HuH-7 (cell line): ENCODE measurements around the gene EGLN2.
"Not testable (repeated sequence)": the region's sequence is repeated elsewhere in the genome, so short reads cannot be mapped to it uniquely, and the experiment has no call there.

ENCODE experiments used
- DNase-seq: peaks from one replicate; pipeline ENCODE4 v3.0.0; 2011; ENCODE audit warnings: low spot score

EGLN2 gene

DNA sequence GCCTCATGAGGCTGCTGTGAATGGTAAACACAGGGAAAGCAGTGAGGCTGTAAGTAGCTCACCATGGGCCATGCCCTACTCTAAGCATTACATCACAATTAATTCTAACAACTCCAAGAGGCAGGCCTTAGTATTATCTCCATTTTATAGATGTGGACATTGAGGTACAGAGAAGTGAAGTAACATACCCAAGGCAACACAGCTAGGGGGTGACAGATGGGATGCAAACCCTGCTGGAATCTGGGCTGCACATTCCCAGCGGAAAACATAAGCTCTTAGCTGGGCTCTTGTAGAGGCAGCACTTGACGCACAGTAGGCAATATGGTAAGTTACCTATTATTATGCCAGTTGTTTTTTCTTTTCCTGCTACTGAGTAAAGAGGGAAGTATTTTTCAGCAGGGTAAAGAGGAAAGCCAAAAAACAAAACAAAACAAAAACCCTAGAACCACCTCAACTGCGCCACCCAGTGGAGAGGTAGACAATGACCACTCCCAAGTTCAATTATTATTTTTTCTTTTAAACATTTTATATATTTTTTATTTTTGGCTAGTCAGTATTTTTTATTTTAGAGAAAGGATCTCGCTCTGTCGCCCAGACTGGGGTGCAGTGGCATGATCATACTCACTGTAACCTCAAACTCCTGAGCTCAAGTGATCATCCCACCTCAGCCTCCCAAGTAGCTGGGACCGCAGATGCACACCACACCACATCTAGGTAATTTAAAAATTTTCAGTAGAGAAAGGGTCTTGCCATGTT lies 20.7 kb downstream of the EGLN2 start:
- not testable (repeated sequence) for DNase-seq

DNA sequence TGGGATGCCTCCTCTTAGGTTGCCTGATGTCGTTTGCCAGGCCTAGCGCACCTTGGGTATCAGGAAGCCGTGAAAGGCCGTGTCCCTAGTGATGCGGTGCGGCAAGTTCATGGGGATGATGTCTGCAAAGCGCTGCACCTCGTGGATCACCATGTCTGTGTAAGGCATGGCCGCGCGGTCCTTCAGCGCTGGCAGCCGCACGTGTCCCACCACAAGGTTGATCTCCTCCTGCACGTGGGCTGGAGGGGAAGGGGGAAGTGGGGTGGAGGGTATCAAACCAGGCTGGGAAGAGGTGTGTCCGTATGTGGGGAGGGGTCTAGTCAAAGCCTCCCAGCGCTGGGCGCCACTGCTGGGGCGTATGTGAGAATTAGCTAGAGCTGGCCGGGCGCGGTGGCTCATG lies 23.2 kb downstream of the EGLN2 start:
- no peak for DNase-seq

DNA sequence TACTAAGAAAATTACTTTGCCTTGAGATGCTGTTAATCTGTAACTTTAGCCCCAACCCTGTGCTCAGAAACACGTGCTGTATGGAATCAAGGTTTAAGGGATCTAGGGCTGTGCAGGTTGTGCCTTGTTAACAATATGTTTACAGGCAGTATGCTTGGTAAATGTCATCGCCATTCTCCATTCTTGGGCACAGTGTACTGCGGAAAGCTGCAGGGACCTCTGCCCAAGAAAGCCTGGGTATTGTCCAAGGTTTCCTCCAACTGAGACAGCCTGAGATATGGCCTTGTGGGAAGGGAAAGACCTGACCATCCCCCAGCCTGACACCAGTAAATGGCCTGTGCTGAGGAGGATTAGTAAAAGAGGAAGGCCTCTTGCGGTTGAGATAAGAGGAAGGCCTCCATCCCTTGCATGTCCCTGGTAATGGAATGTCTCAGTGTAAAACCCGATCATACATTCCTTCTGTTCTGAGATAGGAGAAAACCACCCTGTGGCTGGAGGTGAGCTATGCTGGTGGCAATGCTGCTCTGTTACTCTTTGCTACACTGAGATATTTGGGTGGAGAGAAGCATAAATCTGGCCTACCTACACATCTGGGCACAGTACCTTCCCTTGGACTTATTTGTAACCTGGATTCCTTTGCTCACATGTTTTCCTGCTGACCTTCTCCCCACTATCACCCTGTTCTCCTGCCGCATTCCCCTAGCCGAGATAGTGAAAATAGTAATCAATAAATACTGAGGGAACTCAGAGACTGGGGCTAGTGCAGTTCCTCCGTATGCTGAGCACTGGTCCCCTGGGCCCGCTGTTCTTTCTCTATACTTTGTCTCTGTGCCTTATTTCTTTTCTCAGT lies 23.9 kb downstream of the EGLN2 start:
- DNase-seq, result not testable (repeated sequence)

DNA sequence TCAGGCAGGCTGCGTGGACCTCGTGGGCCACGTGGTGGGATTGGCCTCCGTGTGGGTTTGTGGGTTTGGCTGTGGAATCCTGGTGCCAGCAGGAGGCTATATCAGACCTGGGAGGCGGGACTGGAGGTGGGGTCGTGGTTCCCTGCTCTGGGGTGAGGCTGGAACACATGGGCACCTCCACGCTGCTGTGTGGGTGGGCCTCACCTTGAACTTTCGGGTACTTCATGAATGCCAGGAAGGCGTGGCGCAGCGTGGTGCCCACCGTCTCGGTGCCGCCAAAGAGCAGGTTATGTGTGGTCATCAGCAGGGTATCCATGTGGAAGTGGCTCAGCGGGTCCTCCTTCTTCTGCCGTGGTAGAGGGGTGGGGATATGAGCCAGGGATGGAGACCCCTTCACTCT lies 25.9 kb downstream of the EGLN2 start:
- DNase-seq, result not testable (repeated sequence)

DNA sequence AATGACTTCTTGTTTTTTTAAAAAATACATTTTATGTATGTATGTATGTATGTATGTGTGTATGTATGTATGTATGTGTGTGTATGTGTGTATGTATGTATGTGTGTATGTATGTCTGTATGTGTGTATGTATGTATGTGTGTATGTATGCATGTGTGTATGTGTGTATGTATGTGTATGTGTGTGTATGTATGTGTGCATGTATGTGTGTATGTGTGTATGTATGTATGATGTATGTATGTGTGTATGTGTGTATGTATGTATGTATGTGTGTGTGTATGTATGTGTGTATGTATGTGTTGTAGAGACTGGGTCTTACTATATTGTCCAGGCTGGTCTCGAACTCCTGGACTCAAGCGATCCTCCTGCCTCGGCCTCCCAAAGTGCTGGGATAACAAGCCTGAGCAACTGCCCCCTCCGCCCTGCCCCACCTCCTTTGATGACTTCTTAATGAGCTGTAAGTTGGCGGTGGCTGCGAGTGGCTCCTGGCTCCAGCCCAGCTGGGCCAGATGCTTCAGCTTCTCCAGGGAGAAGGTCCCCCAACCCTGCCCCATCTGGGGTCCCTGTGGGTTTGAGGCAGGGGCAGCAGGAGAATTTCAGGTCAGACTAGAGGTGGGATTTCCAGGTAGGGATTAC lies 26.6 kb downstream of the EGLN2 start:
- DNase-seq, result not testable (repeated sequence)

DNA sequence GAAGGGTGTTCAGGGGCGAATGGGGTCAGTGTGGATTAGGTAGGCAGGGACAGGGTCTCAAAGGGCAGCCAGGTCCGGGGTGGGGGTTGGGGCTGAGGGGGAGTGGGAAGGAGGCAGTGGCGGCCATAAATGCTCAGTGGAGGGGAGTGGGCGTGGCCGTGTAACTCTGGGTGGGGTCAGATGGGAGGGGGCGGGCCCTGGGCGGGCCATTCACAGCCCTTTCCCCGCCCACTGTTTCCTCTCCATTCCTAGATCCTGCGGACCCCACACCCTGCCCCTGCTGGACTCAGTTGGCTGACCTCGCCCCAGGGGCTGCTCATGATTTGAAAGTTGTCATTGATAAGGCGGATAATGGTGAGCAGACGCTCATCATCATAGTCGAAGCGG lies 27.3 kb downstream of the EGLN2 start:
- DNase-seq, result not testable (repeated sequence)

DNA sequence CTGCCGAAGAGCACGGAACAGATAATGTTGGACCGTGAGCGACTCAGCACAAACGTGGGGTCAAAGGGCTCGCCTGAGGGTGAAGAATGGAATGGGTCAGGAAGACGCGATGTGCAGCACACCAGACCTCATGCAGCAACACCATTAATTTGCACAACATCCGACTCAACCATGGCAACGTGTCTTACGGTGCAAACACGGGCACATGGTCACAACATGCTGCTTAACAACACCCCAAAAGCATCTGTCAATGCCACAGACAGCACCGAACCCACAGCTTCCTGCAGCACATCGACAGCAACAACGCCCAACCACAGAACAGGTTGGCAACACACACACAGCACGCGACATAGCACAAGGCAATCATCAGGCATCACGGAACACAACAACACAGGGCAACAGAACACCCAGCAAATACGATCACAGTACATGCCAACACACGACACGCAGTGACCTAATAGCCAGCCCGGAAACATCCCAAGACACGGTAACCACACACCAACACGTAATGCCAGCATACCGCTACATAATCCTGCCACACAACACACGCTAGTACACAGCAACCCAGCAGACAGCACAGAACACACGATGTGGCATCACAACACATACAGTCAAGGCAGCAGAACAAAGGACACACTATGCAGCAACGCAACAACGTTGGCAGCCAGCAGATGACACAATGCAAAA lies 27.9 kb downstream of the EGLN2 start:
- DNase-seq, result not testable (repeated sequence)

DNA sequence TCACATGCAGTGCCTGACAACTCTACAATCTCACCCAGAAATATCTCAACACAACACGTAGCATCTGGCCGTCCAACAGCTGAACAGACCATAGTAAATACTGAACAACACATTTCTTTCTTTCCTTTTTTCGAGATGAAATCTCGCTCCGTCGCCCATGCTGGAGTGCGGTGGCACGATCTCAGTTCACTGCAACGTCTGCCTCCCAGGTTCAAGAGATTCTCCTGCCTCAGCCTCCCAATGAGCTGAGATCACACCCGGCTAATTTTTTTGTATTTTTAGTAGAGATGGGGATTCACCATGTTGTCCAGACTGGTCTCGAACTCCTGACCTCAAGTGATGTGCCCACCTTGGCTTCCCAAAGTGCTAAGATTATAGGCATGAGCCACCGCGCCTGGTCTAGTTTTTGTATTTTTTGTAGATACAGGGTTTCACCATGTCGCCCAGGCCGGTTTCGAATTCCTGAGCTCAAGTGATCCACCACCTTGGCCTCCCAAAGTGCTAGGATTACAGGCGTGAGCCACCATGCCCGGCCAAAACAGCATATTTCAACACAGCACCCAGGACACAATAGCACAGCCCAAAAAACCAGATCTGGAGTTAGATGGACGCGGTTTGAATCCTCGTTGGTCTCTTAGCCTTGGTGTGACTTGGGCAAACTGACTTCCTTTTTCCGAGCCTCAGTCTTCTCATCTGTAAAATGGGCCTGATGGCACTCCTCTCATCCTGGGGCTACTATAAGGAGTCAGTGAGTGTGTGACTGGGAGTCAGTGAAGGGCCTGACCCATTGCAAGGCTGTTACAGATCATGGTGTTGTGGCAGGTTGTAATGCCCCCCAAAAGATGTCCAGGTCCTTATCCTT lies 28.6 kb downstream of the EGLN2 start:
- no peak for DNase-seq

DNA sequence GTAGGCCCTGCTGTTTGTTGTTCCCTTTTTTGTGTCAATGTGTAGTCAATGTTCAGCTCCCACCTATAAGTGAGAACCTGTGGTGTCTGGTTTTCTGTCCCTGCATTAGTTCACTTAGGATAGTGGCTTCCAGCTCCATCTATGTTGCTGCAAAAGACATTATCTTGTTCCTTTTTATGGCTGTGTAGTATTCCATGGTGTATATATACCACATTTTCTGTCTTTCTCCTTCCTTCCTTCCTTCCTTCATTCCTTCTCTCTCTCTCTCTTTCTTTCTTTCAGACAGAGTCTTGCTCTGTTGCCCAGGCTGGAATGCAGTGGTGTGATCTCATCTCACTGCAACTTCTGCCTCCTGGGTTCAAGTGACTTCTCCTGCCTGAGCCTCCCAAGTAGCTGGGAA lies 30.2 kb downstream of the EGLN2 start:
- DNase-seq, result no peak

DNA sequence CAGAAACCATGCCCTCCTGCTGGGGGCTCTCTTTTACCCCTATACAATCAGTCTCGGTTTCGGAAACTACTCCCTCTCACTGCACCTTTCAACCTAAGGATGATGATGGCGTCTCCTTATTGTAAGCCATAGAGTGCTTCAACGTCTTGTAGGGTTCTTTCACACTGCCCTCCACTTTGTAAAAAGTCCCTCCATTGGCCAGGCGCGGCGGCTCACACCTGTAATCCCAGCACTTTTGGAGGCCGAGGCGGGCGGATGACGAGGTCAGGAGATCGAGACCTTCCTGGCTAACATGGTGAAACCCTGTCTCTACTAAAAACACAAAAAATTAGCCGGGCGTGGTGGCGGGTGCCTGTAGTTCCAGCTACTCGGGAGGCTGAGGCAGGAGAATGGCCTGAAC lies 31.8 kb downstream of the EGLN2 start:
- DNase-seq, result not testable (repeated sequence)

DNA sequence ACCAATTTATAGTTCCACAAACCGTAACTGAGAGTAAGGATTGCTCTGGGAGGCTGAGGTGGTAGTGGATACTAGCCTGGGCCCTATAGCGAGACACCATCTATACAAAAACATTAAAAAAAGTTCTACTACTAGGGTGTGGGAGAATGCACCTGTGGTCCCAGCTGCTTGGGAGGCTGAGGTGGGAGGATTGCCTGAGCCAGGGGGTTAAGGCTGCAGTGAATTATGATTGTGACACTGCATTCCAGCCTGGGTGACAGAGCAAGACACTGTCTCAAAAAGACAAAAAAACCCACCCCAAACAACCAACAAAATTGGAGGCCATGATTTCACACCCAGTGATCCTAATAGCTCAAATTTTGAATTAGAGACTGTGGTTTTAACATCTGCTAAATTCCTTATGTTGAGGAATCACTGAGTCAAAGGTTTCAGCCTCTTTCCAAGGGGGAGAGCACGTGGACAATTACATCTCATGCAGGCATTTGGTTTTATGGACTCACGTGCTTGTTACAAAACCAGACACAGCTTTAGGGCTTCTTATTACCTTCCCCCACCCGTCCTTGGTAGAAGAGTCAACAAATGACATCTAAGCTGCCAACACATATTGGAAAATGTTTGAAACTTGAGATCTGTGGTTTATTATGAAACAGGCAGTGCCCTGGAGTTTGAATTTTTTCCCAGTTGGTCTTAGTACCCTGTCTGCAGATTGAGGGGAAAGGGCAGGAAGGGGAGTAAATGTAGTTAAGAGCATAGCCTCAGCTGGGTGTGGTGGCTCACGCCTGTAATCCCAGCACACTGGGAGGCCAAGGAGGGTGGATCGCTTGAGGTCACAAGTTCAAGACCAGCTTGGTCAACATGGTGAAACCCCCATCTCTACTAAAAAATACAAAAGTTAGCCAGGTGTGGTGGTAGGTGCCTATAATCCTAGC lies 32.8 kb downstream of the EGLN2 start:
- peak; percentile 83 for DNase-seq

DNA sequence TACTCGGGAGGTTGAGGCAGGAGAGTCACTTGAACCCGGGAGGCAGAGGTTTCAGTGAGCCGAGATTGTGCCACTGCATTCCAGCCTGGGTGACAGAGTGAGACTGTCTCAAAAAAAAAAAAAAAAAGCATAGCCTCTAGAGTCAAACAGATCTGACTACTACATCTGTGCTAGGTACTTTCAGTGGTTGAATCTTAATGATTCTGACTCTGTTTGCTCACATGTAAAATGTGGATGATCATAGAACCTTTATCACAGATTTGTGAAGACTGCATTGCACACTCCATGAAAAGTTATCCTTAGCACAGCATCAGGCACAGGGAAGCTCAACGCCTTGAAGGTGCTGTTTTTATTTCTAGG lies 33.4 kb downstream of the EGLN2 start:
- not testable (repeated sequence) for DNase-seq

DNA sequence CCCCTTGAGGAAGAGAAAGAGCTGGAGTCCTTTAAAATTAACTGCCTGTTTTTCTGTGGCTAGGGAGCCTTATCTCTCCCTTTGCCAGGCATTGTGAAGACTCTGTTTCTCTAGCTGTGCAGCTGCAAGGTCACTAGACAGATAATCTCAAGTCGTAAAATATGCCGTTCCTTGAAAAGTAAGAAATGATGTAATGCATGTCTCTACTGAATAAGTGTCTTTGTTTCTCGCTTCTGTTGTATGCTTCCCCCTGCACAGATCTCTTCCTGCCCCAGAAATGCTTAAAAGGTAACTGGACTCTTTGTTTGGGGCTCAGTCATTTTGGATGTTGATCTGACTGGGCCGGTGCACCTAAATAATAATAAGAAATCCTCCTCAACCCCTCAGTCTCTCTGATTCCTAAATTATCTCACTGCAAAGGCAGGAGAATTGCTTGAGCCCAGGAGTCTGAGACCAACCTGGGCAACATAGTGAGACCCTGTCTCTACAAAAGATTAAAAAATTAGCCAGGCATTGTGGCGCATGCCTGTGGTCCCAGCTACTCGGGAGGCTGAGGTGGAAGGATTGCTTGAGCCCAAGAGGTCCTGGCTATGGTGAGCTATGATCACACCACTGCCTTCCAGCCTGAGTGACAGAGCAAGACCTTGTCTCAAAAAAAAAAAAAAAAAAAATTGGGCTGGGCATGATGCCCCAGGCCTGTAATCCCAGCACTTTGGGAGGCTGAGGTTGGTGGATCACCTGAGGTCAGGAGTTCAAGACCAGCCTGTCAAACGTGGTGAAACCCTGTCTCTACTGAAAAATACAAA lies 34.9 kb downstream of the EGLN2 start:
- not testable (repeated sequence) for DNase-seq

DNA sequence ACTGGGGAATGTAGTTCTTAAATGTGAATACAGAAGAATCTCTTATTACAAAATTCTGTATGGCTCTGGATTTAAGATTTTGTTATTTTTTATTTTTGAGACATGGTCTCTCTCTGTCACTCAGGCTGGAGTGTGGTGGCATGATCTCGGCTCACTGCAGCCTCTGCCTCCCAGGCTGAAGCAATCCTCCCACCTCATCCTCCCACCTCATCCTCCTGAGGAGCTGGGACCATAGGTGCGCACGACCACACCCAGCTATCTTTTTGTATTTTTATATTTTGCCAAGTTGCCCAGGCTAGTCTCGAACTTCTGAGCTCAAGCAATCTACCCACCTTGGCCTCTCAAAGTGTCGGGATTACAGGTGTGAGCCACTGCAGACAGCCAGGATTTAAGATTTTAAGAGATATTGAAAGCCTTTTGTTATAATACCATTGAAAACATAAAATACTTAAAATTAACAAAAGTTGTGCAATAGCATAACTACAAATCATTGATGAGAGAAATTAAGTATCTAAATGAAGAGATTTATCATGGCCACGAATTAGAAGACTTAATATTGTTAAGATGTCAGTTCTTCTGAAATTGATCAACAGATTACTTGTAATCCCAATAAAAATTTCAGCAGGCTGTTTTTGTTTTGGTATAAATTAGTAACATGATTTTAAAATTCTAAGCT lies 37.9 kb downstream of the EGLN2 start:
- no peak for DNase-seq

DNA sequence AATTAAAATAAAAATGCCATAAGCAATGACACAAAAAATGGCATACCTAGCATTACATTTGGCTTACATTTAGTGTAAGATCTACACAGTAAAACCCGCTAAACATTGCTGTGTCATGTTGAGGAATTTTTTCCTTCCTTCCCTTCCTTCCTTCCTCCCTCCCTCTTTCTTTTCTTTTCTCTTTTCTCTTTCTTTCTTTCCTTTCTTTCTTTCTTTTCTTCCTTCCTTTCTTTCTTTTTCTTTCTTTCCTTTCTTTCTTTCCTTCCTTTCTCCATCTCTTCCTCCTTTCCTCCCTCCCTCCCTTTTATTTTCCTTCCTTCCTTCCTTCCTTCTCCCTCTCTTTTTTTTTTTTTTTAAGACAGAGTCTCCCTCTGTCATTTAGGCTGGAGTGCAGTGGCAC lies 39.5 kb downstream of the EGLN2 start:
- not testable (repeated sequence) for DNase-seq

DNA sequence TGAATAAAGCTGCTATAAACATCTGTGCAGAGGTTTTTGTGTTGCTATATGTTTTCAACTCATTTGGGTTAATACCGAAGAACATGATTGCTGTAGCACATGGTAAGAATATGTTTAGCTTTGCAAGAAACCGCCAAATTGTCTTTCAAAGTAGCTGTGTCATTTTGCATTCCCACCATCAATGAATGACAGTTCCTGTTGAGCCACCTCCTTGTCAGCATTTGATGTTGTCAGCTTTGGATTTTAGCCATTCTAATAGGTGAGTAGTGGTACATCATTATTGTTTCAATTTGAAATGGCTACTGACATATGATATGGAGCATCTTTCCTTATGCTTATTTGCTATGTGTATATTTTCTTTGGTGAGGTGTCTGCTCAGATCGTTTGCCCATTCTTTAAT lies 43.0 kb downstream of the EGLN2 start:
- DNase-seq, result not testable (repeated sequence)

DNA sequence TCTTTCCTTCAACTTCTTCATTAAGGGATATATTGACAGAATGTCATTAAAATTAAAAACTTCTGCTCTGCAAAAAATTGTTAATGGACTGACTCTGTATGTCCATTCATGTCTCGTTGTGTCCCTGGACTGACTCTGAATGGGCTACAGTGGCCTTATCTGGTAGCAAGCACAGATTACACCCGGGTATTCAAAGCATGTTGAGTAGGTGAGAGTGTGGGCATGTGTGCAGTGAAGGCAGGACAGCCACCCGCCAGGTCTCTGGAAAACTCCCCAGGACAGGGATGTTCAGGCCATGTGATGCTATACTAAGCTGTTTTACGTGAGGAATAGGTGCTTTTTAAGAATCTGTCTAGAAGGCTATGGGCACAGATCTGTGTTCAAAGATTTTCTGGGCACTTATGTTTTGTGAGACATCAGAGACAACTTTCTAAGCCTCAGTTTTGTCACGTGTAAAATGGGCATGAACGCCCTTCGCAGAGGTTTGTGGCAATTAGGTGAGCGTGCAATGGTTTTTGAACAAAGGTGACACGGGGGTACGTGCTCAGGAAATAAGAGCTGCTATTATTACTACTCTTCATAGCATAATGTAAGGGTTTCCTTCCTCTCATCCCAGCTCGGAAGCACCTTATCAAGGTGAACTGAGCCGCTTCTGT lies 44.1 kb downstream of the EGLN2 start:
- not testable (repeated sequence) for DNase-seq

DNA sequence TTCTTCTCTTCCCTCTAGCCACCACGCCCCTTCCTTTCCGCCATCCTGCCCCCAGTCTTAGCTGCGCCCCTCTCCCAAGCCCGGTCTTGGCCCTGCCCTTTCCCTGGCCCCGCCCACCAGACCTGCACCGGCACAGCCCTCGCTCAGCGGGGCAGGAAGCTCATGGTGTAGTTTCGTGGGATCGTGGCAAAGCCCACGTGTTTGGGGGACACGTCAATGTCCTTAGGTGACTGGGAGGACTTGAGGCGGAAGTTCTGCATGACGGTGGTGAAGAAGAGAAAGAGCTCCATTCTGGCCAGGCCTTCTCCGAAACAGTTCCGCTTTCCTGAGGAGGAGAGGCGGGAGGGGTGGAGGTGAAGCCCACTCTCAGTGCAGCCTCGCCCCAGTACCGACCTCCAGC lies 44.7 kb downstream of the EGLN2 start:
- not testable (repeated sequence) for DNase-seq
